ENCODE data around the gene ATP6AP1.

The ATP6AP1 gene

DNA sequence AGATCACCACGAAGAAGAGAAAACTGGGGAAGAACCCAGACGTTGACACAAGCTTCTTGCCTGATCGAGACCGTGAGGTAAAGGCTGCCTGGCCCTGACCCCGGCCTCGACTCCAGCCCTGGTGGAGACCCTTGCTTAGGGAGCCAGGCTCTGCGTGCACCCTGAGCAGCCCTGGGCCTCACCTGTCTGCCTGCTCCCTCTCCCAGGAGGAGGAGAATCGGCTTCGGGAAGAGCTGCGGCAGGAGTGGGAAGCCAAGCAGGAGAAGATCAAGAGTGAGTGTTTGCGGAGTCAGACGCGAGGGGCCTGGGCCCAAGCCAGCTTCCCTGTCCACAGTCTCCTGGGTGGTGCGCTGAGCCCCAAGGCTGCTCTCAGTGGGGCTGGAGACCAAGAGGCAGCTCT lies 20.0 kb downstream of the ATP6AP1 start:
- DNase-seq (ENCODE audit: low read depth in 2 of 2), result no peak

DNA sequence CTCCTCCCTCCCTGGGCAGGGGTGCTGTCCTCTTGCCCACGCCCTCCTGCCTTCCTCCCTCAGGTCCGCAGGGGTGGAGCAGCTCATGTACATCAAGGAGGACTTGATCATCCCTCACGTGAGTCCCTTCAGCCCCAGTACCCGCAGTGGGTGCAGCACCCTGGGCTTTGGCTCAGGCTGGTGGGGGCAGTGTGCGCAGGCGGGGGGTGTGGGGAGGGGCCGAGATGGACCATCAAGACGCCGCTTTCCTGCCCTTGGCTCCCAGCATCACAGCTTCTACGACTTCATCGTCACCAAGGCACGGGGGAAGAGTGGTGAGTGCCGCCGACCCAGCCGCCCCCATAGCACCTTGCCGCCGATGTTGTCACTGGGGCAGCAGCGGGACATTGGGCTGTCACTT lies 21.1 kb downstream of the ATP6AP1 start:
- no peak for DNase-seq (ENCODE audit: low read depth in 2 of 2)

DNA sequence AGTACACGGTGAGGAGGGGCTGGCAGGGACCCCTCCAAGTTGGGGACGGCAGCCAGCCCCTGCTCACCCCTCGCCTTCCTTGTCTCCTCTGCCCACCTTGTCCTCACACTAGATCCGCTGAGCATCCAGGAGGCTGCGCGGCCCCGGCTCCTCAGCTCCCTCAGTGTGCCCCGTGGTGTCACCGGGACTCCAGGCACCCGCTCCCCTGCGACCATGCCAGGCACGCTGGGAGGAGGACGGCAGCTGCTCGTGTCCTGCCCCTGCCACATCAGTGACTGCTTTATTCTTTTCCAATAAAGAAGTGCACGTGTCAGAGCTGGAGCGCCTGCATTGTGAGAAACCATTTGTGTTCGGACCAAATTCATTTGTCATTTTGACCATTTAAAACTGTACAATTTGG lies 21.8 kb downstream of the ATP6AP1 start:
- no peak for DNase-seq (ENCODE audit: low read depth in 2 of 2)

DNA sequence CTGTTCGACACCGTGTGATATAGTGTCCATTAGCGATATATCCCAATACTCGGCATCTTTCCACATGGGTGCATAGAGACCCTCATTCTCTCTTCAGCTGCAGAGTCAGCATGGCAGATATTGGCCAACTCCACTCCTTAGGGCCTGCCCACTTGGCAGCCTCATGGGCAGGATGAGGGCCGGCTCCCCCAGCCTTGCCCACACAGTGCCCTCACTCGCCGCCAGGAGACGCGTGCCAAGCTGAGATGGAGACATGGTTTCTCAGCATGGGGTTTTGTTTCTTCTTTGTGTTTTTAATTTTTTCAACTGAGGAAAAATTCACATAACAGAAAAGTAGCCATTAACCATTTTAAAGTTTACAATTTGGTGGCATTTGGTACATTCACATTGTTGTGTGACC lies 24.3 kb downstream of the ATP6AP1 start:
- DNase-seq (ENCODE audit: low read depth in 2 of 2), result no peak

DNA sequence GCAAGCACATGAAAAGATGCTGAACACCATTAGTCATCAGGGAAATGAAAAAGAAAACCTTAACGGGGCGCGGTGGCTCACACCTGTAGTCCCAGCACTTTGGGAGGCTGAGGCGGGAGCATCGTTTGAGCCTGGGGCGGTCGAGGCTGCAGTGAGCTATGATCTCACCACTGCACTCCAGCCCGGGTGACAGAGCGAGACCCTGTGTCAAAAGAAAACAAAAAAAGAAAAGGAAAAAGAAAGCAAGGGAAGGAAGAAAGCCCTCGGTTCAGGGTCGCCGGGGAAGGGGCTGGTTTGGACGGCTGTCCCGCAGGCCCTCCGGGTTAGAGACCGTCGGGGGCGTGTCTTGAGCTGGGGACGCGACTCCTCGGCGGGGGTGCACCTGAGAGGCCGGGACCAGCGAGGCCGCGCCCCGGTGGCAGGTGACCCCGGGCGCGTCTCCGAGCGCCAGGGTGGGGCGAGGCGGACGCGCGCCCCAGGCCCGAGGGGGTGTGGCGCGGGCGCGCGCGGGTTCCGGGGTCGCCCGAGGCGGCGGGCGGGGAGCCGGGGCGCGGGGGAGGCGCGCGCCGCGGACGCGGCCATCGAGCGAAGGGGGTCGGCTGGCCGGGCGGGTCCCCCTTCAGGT lies 29.1 kb downstream of the ATP6AP1 start:
- no peak for DNase-seq (ENCODE audit: low read depth in 2 of 2)

DNA sequence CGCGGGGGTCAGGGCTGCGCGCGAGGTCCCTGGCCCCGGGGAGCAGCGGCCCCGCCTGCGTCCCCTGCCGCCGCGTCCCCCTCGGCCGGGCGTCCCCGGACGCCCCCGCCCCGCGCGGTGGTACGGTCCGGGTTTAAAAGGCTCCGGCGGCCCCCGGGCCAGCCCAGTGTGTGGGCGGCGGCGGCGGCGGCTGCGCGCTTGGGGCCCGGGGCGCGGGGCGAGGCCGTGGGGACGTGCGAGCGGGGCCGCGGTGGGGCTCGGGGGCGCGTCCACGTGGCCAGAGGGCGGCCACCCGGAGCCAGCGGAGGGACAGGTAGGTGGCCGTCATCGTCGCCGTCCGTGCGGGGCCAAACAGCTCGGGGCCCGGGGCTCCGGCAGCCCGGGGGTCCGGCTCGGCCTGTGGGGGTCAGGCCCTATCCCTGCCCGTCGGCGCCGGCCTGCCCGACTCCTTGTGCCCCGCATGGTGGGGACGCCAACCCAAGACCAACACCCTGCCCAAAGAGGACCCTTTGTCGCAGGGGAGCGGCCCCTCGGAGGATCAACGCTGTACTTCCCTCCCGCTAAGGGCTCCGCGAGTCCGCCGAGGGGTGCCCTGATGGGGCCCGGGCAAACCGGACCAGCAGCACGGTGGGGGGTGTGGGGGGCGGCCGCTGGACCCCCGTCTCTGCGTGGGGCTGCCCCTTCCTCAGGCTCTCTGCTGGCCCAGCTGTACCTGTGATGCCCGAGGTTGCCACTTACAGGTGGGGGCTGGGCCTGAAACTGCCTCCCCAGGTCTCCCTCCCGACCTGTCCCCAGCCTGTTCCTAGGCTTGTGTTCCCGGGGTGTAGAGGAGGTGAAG lies 29.9 kb downstream of the ATP6AP1 start, which contains the start of gene PLXNA3:
TSS of gene PLXNA3 (plus strand) at position 166 of the 838 bp plus-strand sequence. CDS start 1,903 bp downstream, outside the sequence.
- no peak for DNase-seq (ENCODE audit: low read depth in 2 of 2)

DNA sequence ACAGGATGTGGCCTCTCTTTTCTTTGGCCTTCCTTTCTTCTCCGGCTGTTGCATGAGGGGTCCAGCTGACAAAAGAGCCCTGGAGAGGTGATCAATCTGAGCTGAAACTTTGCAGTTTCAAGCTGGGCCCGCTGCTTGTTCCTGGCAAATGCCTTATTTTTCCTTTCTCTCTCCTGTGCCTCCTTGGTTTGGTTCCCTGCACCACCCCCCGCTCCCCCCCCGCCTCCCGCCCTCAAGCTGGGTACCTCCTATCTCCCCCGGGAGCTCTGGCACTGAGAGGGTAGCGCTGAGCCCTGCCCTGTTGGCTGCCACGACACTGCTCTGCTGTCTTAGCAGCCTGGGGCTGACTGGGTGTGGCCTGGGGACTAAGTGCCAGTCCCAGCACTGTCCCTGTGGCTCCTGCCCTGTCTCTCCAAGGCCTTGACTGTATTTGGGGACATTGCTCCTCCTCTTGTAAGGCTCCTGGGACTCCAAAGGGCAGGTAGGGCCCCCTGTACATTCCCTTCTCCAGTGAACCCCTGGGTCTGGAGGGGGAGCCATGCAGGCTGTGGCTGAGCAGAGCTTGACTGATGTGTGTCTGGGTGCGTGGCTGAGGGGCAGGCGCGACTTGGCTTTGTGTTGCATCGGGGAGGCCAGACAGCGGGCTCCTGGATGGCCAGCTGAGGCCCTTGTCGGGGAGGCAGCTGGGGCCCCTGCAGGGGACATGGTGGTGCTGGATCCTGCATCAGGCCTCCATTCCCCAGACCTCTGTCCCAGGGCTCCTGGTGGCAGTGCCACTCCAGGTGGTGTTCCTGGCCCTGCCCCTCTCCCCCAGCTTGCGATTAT lies 30.7 kb downstream of the ATP6AP1 start:
- DNase-seq (ENCODE audit: low read depth in 2 of 2), result no peak

DNA sequence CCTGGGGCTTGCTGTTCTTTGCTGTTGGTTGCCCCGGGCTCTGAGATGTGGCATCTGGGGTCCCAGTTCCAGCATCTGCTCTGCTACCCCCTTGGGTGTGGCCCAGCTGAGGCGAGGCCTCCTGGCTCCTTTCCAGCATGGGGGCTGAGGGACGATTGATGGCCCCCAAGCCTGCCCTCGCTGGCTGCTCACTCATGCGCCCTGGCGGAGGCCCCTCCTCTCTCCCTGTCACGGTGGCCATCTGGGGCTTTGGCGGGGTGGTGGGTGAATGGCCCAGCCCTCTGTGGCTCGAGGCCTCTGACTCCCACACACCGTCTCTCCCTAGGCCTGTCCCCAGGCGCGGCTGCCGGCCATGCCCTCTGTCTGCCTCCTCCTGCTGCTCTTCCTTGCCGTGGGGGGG lies 31.4 kb downstream of the ATP6AP1 start:
- no peak for DNase-seq (ENCODE audit: low read depth in 2 of 2)

DNA sequence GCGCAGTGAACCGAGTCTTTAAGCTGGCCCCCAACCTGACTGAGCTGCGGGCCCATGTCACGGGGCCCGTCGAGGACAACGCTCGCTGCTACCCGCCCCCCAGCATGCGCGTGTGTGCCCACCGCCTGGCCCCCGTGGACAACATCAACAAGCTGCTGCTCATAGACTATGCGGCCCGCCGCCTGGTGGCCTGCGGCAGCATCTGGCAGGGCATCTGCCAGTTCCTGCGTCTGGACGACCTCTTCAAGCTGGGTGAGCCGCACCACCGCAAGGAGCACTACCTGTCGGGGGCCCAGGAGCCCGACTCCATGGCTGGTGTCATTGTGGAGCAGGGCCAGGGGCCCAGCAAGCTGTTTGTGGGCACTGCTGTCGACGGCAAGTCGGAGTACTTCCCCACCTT lies 31.8 kb downstream of the ATP6AP1 start:
- no peak for DNase-seq (ENCODE audit: low read depth in 2 of 2)

DNA sequence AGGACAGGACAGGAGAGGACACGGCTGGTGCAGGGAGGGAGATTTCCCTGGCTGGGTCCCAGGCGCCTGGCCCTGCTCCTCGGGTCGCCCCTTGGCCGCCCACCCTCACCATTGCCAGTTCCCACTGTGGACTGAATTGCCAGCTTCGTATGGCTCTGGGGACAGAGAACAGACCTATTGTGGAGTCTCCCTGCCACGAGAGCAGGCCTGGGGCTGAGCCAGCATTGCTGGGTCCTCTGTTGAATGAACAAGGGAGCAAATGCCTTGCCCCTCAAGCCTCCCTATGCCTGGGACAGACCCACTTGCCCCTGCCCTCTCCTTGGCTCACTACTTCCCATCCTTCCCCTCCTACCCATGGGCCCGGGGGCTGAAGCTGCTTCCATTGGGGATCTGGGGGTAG lies 33.9 kb downstream of the ATP6AP1 start:
- no peak for DNase-seq (ENCODE audit: low read depth in 2 of 2)

DNA sequence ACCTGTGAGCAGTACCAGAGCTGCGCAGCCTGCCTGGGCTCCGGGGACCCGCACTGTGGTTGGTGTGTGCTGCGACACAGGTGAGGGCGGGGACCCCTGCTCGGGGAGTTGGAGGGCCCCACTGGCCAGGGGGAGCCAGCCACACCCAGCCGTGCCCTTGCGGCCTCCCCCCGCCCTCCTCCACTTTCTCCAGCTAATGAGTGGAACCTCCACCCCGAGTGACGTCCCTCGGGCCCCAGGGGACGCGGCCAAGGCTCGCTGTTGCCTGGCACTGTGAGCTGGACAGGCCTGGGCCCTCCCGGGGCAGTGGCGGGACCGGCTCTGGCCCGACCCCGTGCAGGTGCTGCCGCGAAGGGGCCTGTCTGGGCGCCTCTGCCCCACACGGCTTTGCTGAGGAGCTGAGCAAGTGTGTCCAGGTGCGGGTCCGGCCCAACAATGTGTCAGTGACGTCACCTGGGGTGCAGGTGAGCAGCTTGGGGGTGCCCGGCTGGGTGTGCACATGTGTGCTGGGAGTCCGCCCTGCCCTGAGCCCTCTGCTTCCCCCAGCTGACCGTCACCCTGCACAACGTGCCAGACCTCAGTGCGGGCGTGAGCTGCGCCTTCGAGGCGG lies 35.2 kb downstream of the ATP6AP1 start:
- no peak for DNase-seq (ENCODE audit: low read depth in 2 of 2)

DNA sequence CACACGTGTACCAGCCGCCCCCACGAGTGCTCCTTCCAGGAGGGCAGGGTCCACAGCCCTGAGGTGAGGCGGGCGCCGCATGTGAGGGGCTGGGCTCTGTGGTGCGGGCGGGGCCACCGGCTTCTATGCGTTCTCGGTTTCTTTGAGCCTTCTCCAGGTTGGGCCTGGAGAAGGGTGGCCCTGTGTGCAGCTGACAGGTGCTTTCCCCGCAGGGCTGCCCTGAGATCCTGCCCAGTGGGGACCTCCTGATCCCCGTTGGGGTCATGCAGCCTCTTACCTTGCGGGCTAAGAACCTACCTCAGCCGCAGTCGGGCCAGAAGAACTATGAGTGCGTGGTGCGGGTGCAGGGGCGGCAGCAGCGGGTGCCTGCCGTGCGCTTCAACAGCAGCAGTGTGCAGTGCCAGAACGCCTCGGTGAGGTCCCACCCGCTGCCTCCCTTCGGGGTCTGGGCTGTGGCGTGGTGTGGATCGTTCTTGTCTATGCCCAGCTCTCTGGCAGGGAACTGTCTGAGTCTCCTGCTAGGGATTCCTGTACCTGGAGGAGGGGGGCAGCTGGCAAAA lies 36.4 kb downstream of the ATP6AP1 start:
- DNase-seq (ENCODE audit: low read depth in 2 of 2), result no peak

DNA sequence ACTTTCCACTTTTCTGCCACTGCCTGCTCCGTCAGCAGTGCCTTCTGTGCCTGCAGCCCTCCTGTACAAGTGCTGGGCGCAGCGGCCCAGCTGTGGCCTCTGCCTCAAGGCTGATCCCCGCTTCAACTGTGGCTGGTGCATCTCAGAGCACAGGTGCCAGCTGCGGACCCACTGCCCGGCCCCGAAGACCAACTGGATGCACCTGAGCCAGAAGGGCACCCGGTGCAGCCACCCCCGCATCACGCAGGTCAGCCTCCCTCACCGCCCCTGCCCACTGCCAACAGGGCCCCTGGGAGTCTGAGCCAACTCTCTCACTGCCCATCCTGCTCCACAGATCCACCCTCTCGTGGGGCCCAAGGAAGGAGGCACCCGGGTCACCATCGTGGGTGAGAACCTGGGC lies 37.1 kb downstream of the ATP6AP1 start:
- no peak for DNase-seq (ENCODE audit: low read depth in 2 of 2)

DNA sequence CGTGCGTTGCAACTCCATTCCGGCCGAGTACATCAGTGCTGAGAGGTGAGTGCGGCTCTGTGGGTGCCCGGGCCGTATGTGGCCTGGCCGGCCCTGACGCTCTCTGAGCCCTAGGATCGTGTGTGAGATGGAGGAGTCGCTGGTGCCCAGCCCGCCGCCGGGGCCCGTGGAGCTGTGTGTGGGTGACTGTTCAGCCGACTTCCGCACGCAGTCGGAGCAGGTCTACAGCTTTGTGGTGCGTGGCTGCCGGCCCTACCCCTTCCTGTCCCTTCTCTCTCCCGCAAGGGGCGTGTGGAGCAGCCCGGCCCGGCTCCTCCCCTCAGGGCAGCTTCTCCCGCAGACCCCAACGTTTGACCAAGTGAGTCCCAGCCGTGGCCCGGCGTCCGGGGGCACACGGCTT lies 37.6 kb downstream of the ATP6AP1 start:
- DNase-seq (ENCODE audit: low read depth in 2 of 2), result no peak

DNA sequence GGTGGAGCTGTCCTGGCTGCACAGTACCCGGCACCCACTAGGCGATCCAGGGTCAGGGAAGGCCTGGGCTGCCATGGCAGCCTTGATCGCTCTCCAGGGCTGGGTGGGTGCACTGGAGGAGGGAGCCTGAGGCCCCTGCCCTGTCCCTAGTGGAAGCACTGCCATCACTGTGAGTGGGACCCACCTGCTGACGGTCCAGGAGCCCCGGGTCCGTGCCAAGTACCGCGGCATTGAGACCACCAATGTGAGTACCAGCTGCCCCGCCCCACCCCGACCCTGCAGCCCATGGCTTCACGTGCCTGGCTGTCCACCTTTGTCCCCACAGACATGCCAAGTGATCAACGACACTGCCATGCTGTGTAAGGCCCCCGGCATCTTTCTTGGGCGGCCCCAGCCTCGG lies 38.4 kb downstream of the ATP6AP1 start:
- DNase-seq (ENCODE audit: low read depth in 2 of 2), result no peak

DNA sequence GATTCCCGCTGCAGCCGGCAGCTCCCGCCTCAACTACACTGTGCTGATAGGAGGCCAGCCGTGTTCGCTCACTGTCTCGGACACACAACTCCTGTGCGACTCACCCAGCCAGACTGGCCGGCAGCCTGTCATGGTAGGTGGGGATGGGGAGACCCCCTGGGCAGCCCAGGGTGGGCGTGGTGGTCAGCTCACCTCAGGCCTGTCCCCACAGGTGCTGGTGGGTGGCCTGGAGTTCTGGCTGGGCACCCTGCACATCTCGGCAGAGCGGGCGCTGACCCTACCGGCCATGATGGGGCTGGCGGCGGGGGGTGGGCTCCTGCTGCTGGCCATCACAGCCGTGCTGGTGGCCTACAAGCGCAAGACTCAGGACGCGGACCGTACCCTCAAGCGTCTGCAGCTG lies 39.1 kb downstream of the ATP6AP1 start:
- no peak for DNase-seq (ENCODE audit: low read depth in 2 of 2)

DNA sequence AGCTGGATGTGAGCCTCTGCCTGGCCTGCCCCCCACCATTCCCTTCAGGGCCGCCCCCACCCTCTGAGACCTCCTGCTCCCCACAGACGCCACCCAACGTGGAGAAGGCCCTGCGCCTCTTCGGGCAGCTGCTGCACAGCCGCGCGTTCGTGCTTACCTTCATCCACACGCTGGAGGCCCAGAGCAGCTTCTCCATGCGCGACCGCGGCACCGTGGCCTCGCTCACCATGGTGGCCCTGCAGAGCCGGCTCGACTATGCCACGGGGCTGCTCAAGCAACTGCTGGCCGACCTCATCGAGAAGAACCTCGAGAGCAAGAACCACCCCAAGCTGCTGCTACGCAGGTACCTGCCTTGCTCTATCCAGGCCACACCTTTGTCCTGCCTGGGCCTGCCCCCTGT lies 39.7 kb downstream of the ATP6AP1 start:
- no peak for DNase-seq (ENCODE audit: low read depth in 2 of 2)

DNA sequence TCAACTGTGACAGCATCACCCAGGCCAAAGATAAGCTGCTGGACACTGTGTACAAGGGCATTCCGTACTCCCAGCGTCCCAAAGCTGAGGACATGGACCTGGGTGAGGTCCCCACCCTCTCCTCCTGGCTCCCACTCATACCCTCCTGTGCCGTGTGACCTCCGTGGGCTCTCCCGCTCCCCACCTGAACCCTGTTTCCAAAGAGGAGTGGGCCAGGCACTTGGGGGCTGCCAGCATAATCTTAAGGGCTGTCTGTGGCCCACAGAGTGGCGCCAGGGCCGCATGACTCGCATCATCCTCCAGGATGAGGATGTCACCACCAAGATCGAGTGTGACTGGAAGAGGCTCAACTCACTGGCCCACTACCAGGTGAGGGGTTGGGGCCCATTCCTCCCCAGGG lies 40.6 kb downstream of the ATP6AP1 start:
- no peak for DNase-seq (ENCODE audit: low read depth in 2 of 2)

DNA sequence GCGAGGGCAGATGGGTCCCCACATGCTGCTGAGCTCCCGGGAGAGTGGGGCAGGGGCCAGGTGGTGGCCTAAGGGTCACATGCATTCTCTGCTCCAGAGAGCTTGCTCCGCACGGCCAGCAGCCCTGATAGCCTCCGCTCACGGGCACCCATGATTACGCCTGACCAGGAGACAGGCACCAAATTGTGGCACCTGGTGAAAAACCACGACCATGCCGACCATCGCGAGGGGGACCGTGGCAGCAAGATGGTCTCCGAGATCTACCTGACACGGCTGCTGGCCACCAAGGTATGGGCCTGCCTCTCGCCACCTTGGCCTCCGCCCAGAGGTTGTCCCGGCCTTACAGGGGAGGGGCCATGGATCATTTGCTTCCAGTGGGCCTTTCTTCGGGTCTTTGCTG lies 41.4 kb downstream of the ATP6AP1 start:
- DNase-seq (ENCODE audit: low read depth in 2 of 2), result no peak

DNA sequence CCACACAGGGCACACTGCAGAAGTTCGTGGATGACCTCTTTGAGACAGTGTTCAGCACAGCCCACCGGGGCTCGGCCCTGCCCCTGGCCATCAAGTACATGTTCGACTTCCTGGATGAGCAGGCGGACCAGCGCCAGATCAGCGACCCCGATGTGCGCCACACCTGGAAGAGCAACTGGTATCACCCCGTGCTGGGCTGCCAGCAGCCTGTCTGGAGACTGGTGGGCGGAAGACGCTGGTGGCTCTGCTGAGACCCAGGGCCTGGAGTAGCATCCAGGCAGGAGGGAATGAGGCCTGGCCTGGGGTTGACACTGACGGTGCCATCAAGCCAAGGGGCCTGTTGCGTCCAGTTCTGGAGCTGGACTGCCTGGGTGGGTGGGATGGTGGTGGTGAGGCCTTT lies 42.0 kb downstream of the ATP6AP1 start:
- DNase-seq (ENCODE audit: low read depth in 2 of 2), result no peak

DNA sequence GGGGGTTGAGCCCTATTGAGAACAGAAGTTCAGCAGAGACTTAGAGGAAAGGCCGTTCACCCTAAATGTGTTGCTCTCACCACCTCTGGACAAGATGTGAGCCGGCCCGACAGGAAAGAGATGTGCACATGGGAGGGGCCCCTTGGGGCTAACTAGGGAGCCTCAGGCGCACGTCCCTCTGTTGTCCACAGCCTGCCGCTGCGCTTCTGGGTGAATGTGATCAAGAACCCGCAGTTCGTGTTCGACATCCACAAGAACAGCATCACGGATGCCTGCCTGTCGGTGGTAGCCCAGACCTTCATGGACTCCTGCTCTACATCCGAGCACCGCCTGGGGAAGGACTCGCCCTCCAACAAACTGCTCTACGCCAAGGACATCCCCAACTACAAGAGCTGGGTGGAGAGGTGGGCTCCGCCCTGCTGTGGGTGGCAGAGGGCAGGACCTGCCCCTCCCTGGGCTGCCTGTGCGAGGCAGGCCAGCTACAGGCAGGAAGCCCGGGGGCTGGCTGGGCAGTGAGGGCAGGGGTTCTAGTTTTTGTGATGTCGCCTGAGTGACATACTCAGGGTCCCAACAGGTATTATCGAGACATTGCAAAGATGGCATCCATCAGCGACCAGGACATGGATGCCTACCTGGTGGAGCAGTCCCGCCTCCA lies 42.6 kb downstream of the ATP6AP1 start:
- DNase-seq (ENCODE audit: low read depth in 2 of 2), result no peak
